SH-SY5Y (cell line): ENCODE measurements around the gene HDDC3.

Source experiments
- GATA2 ChIP-seq: IDR thresholded peaks from 2 replicates; pipeline ENCODE4 v1.6.1; 2011; ENCODE audit warnings: mild to moderate bottlenecking, low read depth, low read length
- GATA3 ChIP-seq: IDR thresholded peaks from 2 replicates; pipeline ENCODE4 v1.6.1; 2011; ENCODE audit warnings: low read depth, mild to moderate bottlenecking, low read length, moderate library complexity

HDDC3 gene

GRCh38 chr15:90929246-90930019 is 2.9 kb downstream of the HDDC3 start:
- no peak for TF ChIP-seq GATA3
- TF ChIP-seq GATA2 = no peak

GRCh38 chr15:90924375-90924774 is 8.0 kb downstream of the HDDC3 start:
- TF ChIP-seq GATA3 (no peak), GATA2 (no peak)

DNA sequence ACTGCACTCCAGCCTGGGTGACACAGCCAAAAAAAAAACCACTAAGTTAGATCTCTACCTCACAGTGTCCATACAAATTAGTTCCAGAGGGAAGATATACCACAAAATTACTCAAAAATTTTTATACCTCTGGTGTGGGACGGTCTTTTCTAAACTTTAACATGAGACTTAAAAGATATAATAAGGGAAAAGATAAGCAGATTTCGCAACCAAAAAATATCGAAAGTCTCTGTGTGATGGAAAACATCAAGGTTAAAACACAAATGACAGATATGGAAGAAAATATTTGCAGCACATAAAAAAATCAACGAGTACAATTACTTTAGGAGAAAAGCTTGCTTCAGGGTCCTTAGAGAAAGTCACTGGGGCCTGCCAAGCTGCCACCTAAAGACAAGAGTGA is 10.5 kb downstream of the HDDC3 start:
- TF ChIP-seq GATA3 (no peak), GATA2 (no peak)

DNA sequence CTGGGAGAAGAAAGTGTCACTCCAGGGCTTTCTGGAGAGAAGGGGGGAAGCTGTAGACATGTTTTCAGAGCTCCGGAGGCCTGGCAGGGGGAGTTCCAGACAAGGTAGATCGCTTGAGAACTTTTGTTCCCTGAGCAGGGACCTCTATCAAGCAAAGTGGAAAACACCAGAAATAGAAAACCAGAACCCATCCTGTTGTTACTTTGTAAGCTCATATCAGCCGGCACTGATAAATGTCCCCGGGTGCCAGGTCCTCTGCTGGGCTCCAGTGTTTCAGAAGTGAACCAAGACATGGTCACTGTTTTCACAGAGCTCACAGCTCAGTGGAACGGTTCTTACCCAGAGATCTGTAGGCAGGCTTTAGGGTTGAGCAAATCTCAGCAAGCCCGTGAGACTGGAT is 13.5 kb downstream of the HDDC3 start:
- TF ChIP-seq GATA3 (no peak), GATA2 (no peak)

DNA sequence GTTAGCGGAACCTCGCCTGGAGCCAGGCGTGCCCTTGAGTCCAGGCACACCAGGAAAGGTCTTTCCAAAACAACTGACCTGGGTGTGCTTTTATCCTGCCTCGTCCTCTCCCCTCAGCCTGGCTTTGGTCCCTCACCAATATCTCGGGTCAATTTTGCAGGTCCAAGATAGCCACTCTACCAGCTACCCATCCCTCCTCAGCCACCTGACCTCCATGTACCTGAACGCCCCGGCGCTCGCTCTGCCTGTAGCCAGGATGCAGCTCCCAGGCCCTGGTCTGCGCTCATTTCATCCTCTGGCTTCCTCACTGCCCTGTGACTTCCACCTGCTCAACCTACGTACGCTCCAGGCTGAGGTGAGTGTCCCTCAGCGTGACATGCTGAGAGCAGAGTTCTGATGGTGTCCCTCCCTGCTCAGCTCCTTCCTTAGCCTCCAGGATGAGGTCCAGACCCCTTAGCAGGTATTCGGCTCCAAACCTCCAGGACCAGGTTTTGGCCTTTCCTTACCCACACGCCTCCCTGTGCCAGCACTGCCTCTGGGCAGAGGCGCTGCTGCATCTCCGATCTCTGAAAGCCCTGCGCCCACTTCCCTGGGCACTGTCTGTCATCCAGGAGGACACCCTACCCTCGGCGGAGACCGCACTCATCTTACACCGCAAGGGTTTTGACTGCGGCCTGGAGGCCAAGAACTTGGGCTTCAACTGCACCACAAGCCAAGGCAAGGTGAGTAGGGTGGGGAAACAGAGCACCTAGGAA is 14.1 kb downstream of the HDDC3 start:
- TF ChIP-seq GATA3 = no peak
- no peak for TF ChIP-seq GATA2

DNA sequence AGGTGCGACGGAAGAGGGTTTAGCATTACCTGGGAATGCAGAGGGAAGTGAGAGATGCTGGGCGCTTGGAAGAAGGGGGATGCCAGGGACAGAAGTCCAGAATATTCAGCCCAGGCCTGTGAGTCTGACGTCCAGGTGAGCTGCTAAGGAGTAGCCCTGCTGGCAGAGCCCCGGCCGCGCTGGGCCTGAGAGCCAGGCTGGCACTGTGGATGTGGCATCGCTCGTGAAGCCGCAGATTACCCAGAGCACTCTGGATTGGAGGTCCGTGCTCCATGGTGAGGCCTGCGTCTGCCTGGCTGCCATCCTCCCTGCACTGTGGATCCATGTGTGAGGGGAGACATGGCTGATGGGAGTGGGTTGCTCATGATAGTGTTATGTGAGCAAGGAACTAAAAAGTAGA is 14.8 kb downstream of the HDDC3 start:
- TF ChIP-seq GATA2 (no peak), GATA3 (no peak)

DNA sequence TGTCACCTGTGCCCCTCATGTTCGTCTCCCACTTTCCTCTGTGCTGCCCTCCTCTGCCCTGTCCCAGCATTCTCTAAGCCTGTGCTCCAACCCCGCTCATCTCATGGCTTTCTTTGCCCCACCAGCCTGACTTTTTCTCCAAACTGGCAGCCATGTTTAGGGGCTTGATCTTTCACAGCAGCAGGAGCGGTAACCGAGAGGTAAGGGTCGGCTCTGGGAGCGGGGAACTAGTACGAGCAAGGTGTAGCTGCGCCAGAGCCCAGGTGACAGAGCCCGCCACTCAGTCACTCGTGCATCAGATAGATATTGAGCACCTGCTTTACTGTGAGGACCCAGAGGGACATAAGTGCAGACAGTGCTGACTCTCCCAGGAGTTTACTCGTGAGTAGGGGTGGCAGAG is 15.9 kb downstream of the HDDC3 start:
- TF ChIP-seq GATA2 = no peak
- TF ChIP-seq GATA3 = no peak

DNA sequence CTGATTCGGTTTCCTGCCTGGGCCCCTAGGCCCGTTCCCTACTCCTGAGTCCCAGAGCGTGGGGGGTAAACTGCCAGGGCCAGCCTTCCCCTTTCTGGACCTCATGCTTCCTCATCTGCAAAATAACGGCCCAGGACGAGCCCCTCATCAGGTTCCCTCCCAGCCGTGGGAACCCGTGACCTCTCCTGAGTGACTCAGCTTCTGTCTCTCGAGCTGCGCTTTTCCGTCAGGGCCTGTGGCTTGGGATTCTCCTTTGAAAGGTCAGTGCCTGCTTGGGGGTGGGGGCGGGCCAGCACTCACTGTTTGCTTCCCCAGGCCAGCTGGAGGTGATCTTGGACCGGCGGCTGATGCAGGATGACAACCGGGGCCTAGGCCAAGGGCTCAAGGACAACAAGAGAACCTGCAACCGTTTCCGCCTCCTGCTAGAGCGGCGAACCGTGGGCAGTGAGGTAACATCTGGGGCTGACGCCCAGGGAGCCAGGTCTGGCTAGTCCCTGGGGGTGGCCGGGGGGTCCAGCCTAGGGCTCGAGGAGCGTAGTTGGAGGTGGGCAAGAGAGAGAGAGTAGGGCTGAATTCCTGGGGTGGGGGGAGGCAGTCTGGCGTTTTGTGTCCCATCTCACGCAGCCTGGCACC is 16.4 kb downstream of the HDDC3 start:
- TF ChIP-seq GATA2 = no peak
- TF ChIP-seq GATA3 = no peak

GRCh38 chr15:90915216-90915807 is 17.0 kb downstream of the HDDC3 start:
- TF ChIP-seq GATA2 (no peak), GATA3 (no peak)

GRCh38 chr15:90914305-90915080 is 17.9 kb downstream of the HDDC3 start:
- TF ChIP-seq GATA3 = no peak
- TF ChIP-seq GATA2 = no peak

DNA sequence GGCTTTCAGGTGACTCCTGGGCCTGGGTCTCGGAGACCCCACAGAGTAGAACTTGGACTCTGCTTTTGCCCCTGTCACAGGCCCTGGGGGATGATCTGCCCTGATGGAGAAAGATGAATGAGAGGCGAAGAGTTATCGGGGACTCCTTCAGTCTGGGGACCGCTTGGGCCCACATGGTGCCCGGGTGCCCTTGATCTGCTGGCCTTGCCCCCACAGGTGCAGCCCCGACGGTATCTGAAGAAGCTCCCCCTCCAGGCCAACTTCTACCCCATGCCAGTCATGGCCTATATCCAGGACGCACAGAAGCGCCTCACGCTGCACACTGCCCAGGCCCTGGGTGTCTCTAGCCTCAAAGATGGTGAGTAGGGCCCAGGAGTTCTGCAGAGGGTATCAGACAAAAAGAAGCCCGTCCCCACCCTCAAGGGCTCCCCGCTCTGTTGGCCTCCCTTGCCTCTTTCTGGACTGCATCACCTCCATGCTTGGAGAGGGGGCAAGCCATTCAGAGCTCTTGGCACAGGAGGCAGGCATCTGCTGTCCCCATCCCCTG is 18.9 kb downstream of the HDDC3 start:
- TF ChIP-seq GATA3 (no peak), GATA2 (no peak)

DNA sequence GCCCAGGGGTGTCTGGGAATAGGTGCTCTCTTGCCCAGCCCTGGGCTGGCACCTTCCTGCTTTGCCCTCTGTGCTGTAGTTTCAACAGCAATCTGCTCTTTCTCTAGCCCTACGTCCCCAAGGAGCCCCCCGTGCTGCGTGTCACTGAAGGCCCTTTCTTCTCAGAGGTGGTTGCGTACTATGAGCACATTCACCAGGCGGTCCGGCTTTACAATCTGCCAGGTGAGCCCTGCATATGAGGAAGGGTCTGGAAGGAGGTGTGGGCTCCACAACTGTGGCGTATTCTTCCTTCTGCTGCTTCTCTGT is 19.6 kb downstream of the HDDC3 start:
- no peak for TF ChIP-seq GATA3
- no peak for TF ChIP-seq GATA2

DNA sequence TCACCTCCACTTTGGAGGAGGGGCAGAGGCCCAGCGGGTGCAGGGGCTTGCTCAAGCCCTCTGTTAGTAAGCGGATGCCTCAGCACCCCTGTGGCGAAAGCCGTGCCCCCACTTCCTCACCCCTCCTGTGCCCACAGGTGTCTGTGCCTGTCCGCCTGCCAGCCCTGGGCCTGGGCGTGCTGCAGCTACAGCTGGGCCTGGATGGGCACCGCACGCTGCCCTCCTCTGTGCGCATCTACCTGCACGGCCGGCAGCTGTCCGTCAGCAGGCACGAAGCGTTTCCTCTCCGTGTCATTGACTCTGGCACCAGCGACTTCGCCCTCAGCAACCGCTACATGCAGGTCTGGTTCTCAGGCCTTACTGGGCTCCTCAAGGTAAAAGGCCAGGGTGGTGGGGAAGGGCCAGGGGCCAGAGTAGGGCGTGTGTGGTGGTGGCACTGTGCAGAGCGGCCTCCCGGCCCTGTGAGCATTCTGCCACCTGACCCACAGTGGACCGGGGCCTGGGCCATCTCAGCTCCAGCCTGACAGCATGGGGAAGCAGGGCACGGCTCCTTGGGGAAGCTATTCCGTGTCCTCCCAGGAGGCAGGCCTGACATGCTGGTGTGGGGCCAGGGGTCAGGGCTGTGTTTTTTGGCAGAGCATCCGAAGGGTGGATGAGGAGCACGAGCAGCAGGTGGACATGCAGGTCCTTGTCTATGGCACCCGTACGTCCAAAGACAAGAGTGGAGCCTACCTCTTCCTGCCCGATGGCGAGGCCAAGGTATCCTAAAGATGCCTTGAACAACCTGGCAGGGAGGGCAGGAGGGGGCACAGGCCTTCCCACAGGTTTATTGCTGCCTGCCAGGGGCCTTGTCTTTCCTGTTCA is 20.2 kb downstream of the HDDC3 start:
- TF ChIP-seq GATA2 (no peak), GATA3 (no peak)
